H1 (cell line): ENCODE data around the gene MOSMO. TPM values are rescaled to one million over a fixed set of nuclear protein-coding genes. Genes with fewer than 3 reads are reported as not detected.

Source experiments
- CTBP2 ChIP-seq: IDR thresholded peaks from 2 replicates; pipeline ENCODE4 v1.7.0; 2011; ENCODE audit warnings: borderline replicate concordance, mild to moderate bottlenecking, moderate library complexity, mixed read lengths, low read length; ENCODE audit not compliant: insufficient read depth, insufficient read length
- JUND ChIP-seq: IDR thresholded peaks from 2 replicates; pipeline ENCODE4 v1.6.1; 2011; ENCODE audit warnings: mild to moderate bottlenecking, improper control_type of control experiment, low read length
- KDM1A ChIP-seq: fragments of 200-600, 300-600 bp; sonication (generic); IDR thresholded peaks from 2 replicates; pipeline ENCODE4 v1.7.1; 2016; ENCODE audit warnings: mild to moderate bottlenecking, low read length, borderline replicate concordance
- RBBP5 ChIP-seq: IDR thresholded peaks from 2 replicates; pipeline ENCODE4 v1.7.1; 2012; ENCODE audit warnings: low read depth, mild to moderate bottlenecking, inconsistent platforms, low read length, moderate library complexity, borderline replicate concordance
- polyA plus RNA-seq, 7 experiments: library from polyadenylated mRNA; depleted of rRNA in 3 of 7; stranded (reverse) in 5 of 7; unstranded in 2 of 7; fragments of >200 nt in 5 of 7; fragments of 200-250 nt in 2 of 7; gene quantifications; 1 replicate in 5 of 7; 2 replicates in 1 of 7; 4 replicates in 1 of 7; pipeline versions ENCODE4 v1.2.1 to v1.2.3, GENCODE V29; 2011 to 2013; ENCODE audit warnings: missing spikeins in 2 of 7, mixed read lengths in 2 of 7
- total RNA-seq: library from RNA; stranded (reverse); fragmentation: NEBNext Ultra II Directional; extraction: Animal tissue kit (Norgen Biotek cat#: 25700); gene quantifications from 2 replicates; pipeline ENCODE4 v1.2.1, GENCODE V29; 2021

The MOSMO gene
- total and polyA plus RNA-seq, 2 of the 8 experiments (the other 6 are each of a cell fraction or from before 2014, with no cell fraction given), result 8.6 to 14.8 TPM

GRCh38 chr16:22029632-22030031 lies 21.7 kb downstream of the MOSMO start (continued):
- TF ChIP-seq JUND, result no peak
- no peak for TF ChIP-seq CTBP2
- no peak for TF ChIP-seq RBBP5
- TF ChIP-seq KDM1A, result no peak
